GM21825 (cell line): ENCODE measurements around the gene RIPK4.
"Not testable (repeated sequence)": the region's sequence is repeated elsewhere in the genome, so short reads cannot be mapped to it uniquely, and the experiment has no call there.

ENCODE experiments used
- ATAC-seq: cut with Tn5 transposase; IDR thresholded peaks from one replicate; pipeline ENCODE4 v1.9.1; 2021; ENCODE audit warnings: mild to moderate bottlenecking, moderate library complexity; ENCODE audit not compliant: unreplicated experiment

The RIPK4 gene

GRCh38 chr21:41720250-41720649 is 46.6 kb downstream of the RIPK4 start:
- no peak for ATAC-seq

- no peak for ATAC-seq
These were observed 47.2 kb downstream of the RIPK4 start for GRCh38 chr21:41719691-41720090.

GRCh38 chr21:41717573-41718330 is 49.1 kb downstream of the RIPK4 start:
- ATAC-seq = no peak

GRCh38 chr21:41716751-41717150 is 50.1 kb downstream of the RIPK4 start:
- ATAC-seq = no peak

GRCh38 chr21:41715649-41716281 is 51.1 kb downstream of the RIPK4 start:
- no peak for ATAC-seq

- ATAC-seq = not testable (repeated sequence)
These were observed 52.5 kb downstream of the RIPK4 start for GRCh38 chr21:41714299-41714865.

- ATAC-seq = no peak
These were observed 53.2 kb downstream of the RIPK4 start for GRCh38 chr21:41713495-41714281.

- ATAC-seq = no peak
These were observed 54.1 kb downstream of the RIPK4 start for GRCh38 chr21:41712730-41713129.

GRCh38 chr21:41712201-41712600 is 54.7 kb downstream of the RIPK4 start:
- ATAC-seq = no peak

- ATAC-seq = no peak
These were observed 55.3 kb downstream of the RIPK4 start for GRCh38 chr21:41711416-41712007.

- no peak for ATAC-seq
These were observed 56.1 kb downstream of the RIPK4 start for GRCh38 chr21:41710823-41711160.

- no peak for ATAC-seq
These were observed 56.7 kb downstream of the RIPK4 start for GRCh38 chr21:41709965-41710822.

- ATAC-seq = no peak
These were observed 57.7 kb downstream of the RIPK4 start for GRCh38 chr21:41709166-41709565.

- no peak for ATAC-seq
These were observed 58.9 kb downstream of the RIPK4 start for GRCh38 chr21:41707960-41708330.

GRCh38 chr21:41707231-41707959 is 59.5 kb downstream of the RIPK4 start:
- no peak for ATAC-seq

- no peak for ATAC-seq
These were observed 60.2 kb downstream of the RIPK4 start for GRCh38 chr21:41706678-41707077.

GRCh38 chr21:41706263-41706639 is 60.6 kb downstream of the RIPK4 start:
- no peak for ATAC-seq

GRCh38 chr21:41705546-41706262 is 61.1 kb downstream of the RIPK4 start:
- ATAC-seq = no peak
